Colonic mucosa (tissue), 4 donors: ENCODE data around the gene WNT7A. TPM values are rescaled to one million over a fixed set of nuclear protein-coding genes. Genes with fewer than 3 reads are reported as not detected.

Source experiments
- DNase-seq: peaks from one replicate; pipeline ENCODE4 v3.0.0-alpha.2; 2020
- H3K27ac ChIP-seq: fragments of 200-600 bp; one replicate; pipeline ENCODE4 v1.8.0; 2021
- H3K27me3 ChIP-seq: fragments of 200-600 bp; one replicate; pipeline ENCODE4 v1.8.0; 2021
- H3K36me3 ChIP-seq: fragments of 200-600 bp; one replicate; pipeline ENCODE4 v1.8.0; 2021
- H3K4me1 ChIP-seq: fragments of 200-600 bp; one replicate; pipeline ENCODE4 v1.8.0; 2021; ENCODE audit warnings: mild to moderate bottlenecking
- H3K4me3 ChIP-seq: fragments of 200-600 bp; one replicate; pipeline ENCODE4 v1.8.0; 2021
- H3K9ac ChIP-seq, 2 donors: one replicate each; pipeline ENCODE4 v1.7.0; 2013; ENCODE audit warnings: control low read depth in 2 of 2, low read depth in 2 of 2, low read length in 2 of 2
- H3K9me3 ChIP-seq: fragments of 200-600 bp; one replicate; pipeline ENCODE4 v1.8.0; 2021
- intact Hi-C: fragments of 100-400 bp; cut with DNase I; formaldehyde crosslinking; loops from one replicate; pipeline ENCODE4 v1.14.1; 2022
- total RNA-seq, 2 donors: library from RNA; stranded (reverse); fragmentation: NEBNext Ultra II Directional in 1 of 2; extraction: Animal tissue kit (Norgen Biotek cat#: 25700) in 1 of 2; gene quantifications; one replicate each; pipeline ENCODE4 v1.2.1, GENCODE V29; 2021
- TF ChIP-seq, protein P1 (sequence below): fragments of 200-600 bp; IDR thresholded peaks from one replicate; pipeline ENCODE4 v1.8.0; 2022; ENCODE audit warnings: antibody characterized with exemption, mild to moderate bottlenecking
- donor health status: healthy.
- donor health status: DM: no; HTN: no; CAD: no.
- donor health status: DM: no; HTN: no; CAD: no.

The WNT7A gene
- total RNA-seq, 2 donors from 2014 or later: not detected

- no peak for DNase-seq
- no peaks in the 10 kb centered on the region for H3K27me3 ChIP-seq
- TF ChIP-seq, protein P1, sequence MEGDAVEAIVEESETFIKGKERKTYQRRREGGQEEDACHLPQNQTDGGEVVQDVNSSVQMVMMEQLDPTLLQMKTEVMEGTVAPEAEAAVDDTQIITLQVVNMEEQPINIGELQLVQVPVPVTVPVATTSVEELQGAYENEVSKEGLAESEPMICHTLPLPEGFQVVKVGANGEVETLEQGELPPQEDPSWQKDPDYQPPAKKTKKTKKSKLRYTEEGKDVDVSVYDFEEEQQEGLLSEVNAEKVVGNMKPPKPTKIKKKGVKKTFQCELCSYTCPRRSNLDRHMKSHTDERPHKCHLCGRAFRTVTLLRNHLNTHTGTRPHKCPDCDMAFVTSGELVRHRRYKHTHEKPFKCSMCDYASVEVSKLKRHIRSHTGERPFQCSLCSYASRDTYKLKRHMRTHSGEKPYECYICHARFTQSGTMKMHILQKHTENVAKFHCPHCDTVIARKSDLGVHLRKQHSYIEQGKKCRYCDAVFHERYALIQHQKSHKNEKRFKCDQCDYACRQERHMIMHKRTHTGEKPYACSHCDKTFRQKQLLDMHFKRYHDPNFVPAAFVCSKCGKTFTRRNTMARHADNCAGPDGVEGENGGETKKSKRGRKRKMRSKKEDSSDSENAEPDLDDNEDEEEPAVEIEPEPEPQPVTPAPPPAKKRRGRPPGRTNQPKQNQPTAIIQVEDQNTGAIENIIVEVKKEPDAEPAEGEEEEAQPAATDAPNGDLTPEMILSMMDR: no peak
Measured at GRCh38 chr3:13785351-13785750, 94.5 kb downstream of the WNT7A start.

GRCh38 chr3:13783476-13783875 is 96.4 kb downstream of the WNT7A start:
- Histone ChIP-seq H3K9ac (no peak overlapping the region), H3K4me3 (no peak overlapping the region), H3K27ac (no peak overlapping the region), H3K9me3 (no peaks in the 10 kb centered on the region), H3K4me1 (no peaks in the 10 kb centered on the region), H3K27me3 (no peaks in the 10 kb centered on the region), H3K36me3 (no peaks in the 10 kb centered on the region)
- no peak for DNase-seq
- TF ChIP-seq, protein P1: no peak
- intact Hi-C loops: no loop called here

More at GRCh38 chr3:13785351-13785750, 94.5 kb downstream of the WNT7A start:
- H3K9ac ChIP-seq: no peak overlapping the region
- H3K27ac ChIP-seq: no peak overlapping the region
- no peaks in the 10 kb centered on the region for H3K36me3 ChIP-seq
- no peak overlapping the region for H3K4me3 ChIP-seq
- no peaks in the 10 kb centered on the region for H3K9me3 ChIP-seq
- intact Hi-C loops: no loop called here
- no peaks in the 10 kb centered on the region for H3K4me1 ChIP-seq

DNA sequence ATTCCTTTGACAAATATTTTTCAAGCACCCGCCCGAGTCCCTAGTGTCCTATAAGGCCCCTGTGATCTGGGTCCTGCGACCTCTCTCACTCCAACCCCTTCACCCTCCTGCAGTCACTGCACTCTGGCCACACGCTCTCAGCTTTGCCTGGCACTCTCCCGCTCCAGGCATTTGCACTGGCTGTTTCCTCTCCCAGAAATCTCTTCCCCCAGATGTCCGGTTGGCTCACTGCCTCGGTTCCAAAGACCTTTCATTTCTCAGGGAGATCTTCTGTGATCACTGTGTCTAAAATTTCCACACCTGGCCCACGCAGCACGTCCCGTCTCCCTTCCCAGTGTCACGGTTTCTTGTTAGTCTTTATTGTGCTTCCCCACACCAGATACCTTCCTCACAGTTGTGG is 97.4 kb downstream of the WNT7A start:
- no peaks in the 10 kb centered on the region for H3K27me3 ChIP-seq
- no peak overlapping the region for H3K9ac ChIP-seq
- intact Hi-C loops: no loop called here
- no peaks in the 10 kb centered on the region for H3K36me3 ChIP-seq
- TF ChIP-seq, protein P1: no peak
- no peaks in the 10 kb centered on the region for H3K4me1 ChIP-seq
- no peaks in the 10 kb centered on the region for H3K9me3 ChIP-seq
- H3K4me3 ChIP-seq: no peak overlapping the region
- H3K27ac ChIP-seq: no peak overlapping the region
- no peak for DNase-seq

DNA sequence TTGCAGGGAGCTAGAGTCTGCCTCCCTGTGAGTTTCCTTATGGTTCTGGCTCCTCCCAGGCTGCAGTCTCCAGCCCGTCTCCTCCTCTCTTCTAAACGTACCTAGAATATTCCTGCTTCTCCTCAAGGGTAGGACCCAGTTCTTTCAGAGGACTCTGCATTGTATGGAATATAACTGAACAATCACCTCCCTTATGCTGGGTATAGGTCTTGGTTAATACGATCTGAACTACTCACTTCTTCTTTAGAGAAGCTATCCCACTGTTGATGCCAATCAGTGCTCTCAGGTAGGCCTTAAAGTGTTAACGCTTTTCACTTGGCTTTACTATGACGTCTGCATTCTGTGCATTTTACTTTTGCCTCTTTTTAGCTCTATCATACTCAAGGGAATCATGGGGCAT is 98.5 kb downstream of the WNT7A start:
- intact Hi-C loops: no loop called here
- Histone ChIP-seq H3K27me3 (no peaks in the 10 kb centered on the region), H3K27ac (no peak overlapping the region), H3K4me1 (no peaks in the 10 kb centered on the region), H3K4me3 (no peak overlapping the region), H3K36me3 (no peaks in the 10 kb centered on the region), H3K9me3 (no peaks in the 10 kb centered on the region), H3K9ac (no peak overlapping the region)
- no peak for DNase-seq
- TF ChIP-seq, protein P1: no peak

GRCh38 chr3:13780432-13781176 is 99.3 kb downstream of the WNT7A start:
- Histone ChIP-seq H3K4me3 (no peak overlapping the region), H3K27me3 (no peaks in the 10 kb centered on the region), H3K36me3 (no peaks in the 10 kb centered on the region), H3K27ac (no peak overlapping the region), H3K9ac (no peak overlapping the region), H3K9me3 (no peaks in the 10 kb centered on the region), H3K4me1 (no peaks in the 10 kb centered on the region)
- DNase-seq: no peak
- TF ChIP-seq, protein P1: no peak
- intact Hi-C loops: no loop called here
